ENCODE measurements around the gene TCF4.

GRCh38 chr18:55340998-55341397 lies 247.0 kb downstream of the TCF4 start:
- TF ChIP-seq CTCF (conservative IDR thresholded peaks at IDR 0.05; ENCODE audit: low read depth, low read length) = no peak
- TF ChIP-seq EZH2 (IDR thresholded peaks at IDR 0.05; ENCODE audit: borderline replicate concordance, low read depth, low read length, poor library complexity, severe bottlenecking) = no peak

Data from A673 (cell line).